ENCODE results near the gene IRAK2. TPM values are rescaled to one million over a fixed set of nuclear protein-coding genes. Genes with fewer than 3 reads are reported as not detected.

The IRAK2 gene
- total RNA-seq, 1 experiment from 2014 or later, result 25.1 TPM

GRCh38 chr3:10154335-10155122, 10.2 kb upstream of the IRAK2 start:
- no peak for TF ChIP-seq TCF7L2 (IDR thresholded peaks at IDR 0.05; ENCODE audit: low read depth, low read length)
- TF ChIP-seq REST (IDR thresholded peaks at IDR 0.05; ENCODE audit: insufficient read depth in 1 of 2, low read depth in 2 of 2, low read length in 1 of 2), result no peak
- POLR2A ChIA-PET, result no interaction called here
- 0 out of 2 replicates have a peak, but pooled peaks have one; percentile 48 for ATAC-seq

GRCh38 chr3:10155123-10155472, 9.6 kb upstream of the IRAK2 start:
- DNase-seq (ENCODE audit: low read depth, low spot score) (no peak), ATAC-seq (no peak; the same call in 1 of the 2 replicates)
- CTCF ChIA-PET, result no interaction called here
- POLR2A ChIA-PET, result interaction anchor here (0.6 kb wide), 1 partner anchor 208 kb away, joined by 3 read pairs; no protein-coding TSS in a partner anchor
- H3K27me3 ChIP-seq (ENCODE audit: control insufficient read depth, insufficient read depth, low read length), result no peaks in the 10 kb centered on the region
- no peaks in the 10 kb centered on the region for H3K9me3 ChIP-seq (ENCODE audit: control insufficient read depth, insufficient read depth, low read depth, low read length)
- H3K27ac ChIP-seq (ENCODE audit: low read length), result no peak overlapping the region
- intact Hi-C loops (cut with micrococcal nuclease; ENCODE audit: unreplicated experiment) (no loop called here), in situ Hi-C loops (cut with HindIII; ENCODE audit: low pct_unique_long_range_greater_than_20kb, low sequenced_read_pairs) (no loop called here)
- TF ChIP-seq CTCF (IDR thresholded peaks at IDR 0.05), result no peak
- TF ChIP-seq TCF7L2 (IDR thresholded peaks at IDR 0.05; ENCODE audit: low read depth, low read length), result no peak
- TF ChIP-seq POLR2AphosphoS5 (IDR thresholded peaks at IDR 0.05; ENCODE audit: low read depth, low read length), result no peak
- no peak for TF ChIP-seq SIN3A (IDR thresholded peaks at IDR 0.05; ENCODE audit: borderline replicate concordance, insufficient read depth, low read depth, low read length)
- TF ChIP-seq REST (IDR thresholded peaks at IDR 0.05; ENCODE audit: insufficient read depth in 1 of 2, low read depth in 2 of 2, low read length in 1 of 2), result no peak
- H3K36me3 ChIP-seq (ENCODE audit: control insufficient read depth, insufficient read depth, low read length), result peaks cover 5% of the 10 kb centered on the region
- H3K4me3 ChIP-seq (ENCODE audit: low read depth in 2 of 2, low read length in 2 of 2), result no peak overlapping the region
- H3K4me1 ChIP-seq (ENCODE audit: control insufficient read depth, insufficient read depth, low read length), result no peaks in the 10 kb centered on the region
- no TSS peak for BruUV-seq (replicated peaks)

More at GRCh38 chr3:10154335-10155122, 10.2 kb upstream of the IRAK2 start:
- intact Hi-C loops (cut with micrococcal nuclease; ENCODE audit: unreplicated experiment), result no loop called here
- CTCF ChIA-PET, result no interaction called here
- H3K4me3 ChIP-seq (ENCODE audit: low read depth in 2 of 2, low read length in 2 of 2), result no peak overlapping the region
- no peak for DNase-seq (ENCODE audit: low read depth, low spot score)
- no TSS peak for BruUV-seq (replicated peaks)
- in situ Hi-C loops (cut with HindIII; ENCODE audit: low pct_unique_long_range_greater_than_20kb, low sequenced_read_pairs), result no loop called here
- H3K9me3 ChIP-seq (ENCODE audit: control insufficient read depth, insufficient read depth, low read depth, low read length), result no peaks in the 10 kb centered on the region
- no peaks in the 10 kb centered on the region for H3K27me3 ChIP-seq (ENCODE audit: control insufficient read depth, insufficient read depth, low read length)
- no peaks in the 10 kb centered on the region for H3K4me1 ChIP-seq (ENCODE audit: control insufficient read depth, insufficient read depth, low read length)
- H3K36me3 ChIP-seq (ENCODE audit: control insufficient read depth, insufficient read depth, low read length), result peaks cover 8% of the 10 kb centered on the region
- H3K27ac ChIP-seq (ENCODE audit: low read length), result no peak overlapping the region

Data from Panc1 (cell line).